Ishikawa (cell line): ENCODE data around the gene MAP3K5.

ENCODE experiments used
- CEBPB ChIP-seq: IDR thresholded peaks from 2 replicates; pipeline ENCODE4 v1.6.1; 2012
- CREB1 ChIP-seq: IDR thresholded peaks from 2 replicates; pipeline ENCODE4 v1.6.1; 2012; ENCODE audit warnings: low read depth
- EGR1 ChIP-seq: IDR thresholded peaks from 2 replicates; pipeline ENCODE4 v1.6.1; 2012
- EP300 ChIP-seq: IDR thresholded peaks from 2 replicates; pipeline ENCODE4 v1.6.1; 2012; ENCODE audit warnings: borderline replicate concordance
- FOXM1 ChIP-seq: IDR thresholded peaks from 2 replicates; pipeline ENCODE4 v1.6.1; 2012; ENCODE audit warnings: low read depth, borderline replicate concordance
- NFIC ChIP-seq: IDR thresholded peaks from 2 replicates; pipeline ENCODE4 v1.6.1; 2012
- RAD21 ChIP-seq: IDR thresholded peaks from 2 replicates; pipeline ENCODE4 v1.6.1; 2012; ENCODE audit warnings: low read depth
- REST ChIP-seq: IDR thresholded peaks from 2 replicates; pipeline ENCODE4 v1.6.1; 2012; ENCODE audit warnings: low read depth, mild to moderate bottlenecking
- TAF1 ChIP-seq: IDR thresholded peaks from 2 replicates; pipeline ENCODE4 v1.6.1; 2012; ENCODE audit warnings: low read depth, mild to moderate bottlenecking
- TCF12 ChIP-seq: IDR thresholded peaks from 2 replicates; pipeline ENCODE4 v1.6.1; 2012; ENCODE audit warnings: low read depth
- TEAD4 ChIP-seq: IDR thresholded peaks from 2 replicates; pipeline ENCODE4 v1.6.1; 2012
- YY1 ChIP-seq: IDR thresholded peaks from 2 replicates; pipeline ENCODE4 v1.6.1; 2012; ENCODE audit warnings: low read depth
- ZBTB7A ChIP-seq: IDR thresholded peaks from 2 replicates; pipeline ENCODE4 v1.6.1; 2012; ENCODE audit warnings: low read depth
- TF ChIP-seq, protein P1 (sequence below): IDR thresholded peaks from 2 replicates; pipeline ENCODE4 v1.6.1; 2012
- TF ChIP-seq, protein P2 (sequence below): IDR thresholded peaks from 2 replicates; pipeline ENCODE4 v1.6.1; 2012

Gene MAP3K5

DNA sequence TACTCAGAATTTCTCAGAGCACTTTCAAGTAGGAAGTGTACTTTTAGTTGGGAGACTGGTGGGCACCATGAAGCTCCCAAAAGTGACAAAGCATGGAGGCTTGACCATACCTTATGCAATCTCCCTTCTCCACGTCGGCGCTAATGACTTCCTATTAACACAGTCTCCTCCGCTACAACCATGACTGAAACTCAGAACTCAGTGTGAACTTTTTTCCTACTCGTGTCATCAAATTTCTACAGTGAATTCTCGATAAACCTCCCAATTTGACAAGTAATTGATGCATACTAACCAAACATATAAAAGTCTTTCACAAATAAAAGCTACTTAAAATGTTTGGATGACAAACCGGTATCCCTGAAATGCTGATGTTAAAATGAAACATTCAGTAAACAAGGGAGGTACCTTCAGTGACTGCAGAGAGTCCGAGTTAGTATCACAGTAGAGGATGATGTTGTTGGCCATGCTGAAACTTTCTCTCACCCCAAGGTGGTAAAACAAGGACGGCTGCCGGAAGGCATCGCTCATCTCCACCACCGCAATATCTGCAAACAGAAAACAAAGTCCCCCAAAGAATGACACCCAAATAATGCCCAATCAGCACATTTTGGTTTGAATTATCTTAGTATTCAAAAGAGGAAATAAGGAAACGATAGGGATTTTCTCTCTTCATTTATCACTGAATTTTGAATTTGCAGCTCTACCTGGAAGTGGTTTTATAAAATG lies 72.1 kb downstream of the MAP3K5 start:
- no peak for TF ChIP-seq TEAD4
- no peak for TF ChIP-seq EP300
- TF ChIP-seq CEBPB: no peak
- TF ChIP-seq EGR1: no peak
- TF ChIP-seq TAF1: no peak
- TF ChIP-seq RAD21: no peak
- no peak for TF ChIP-seq YY1
- TF ChIP-seq TCF12: no peak
- TF ChIP-seq NFIC: no peak
- TF ChIP-seq, protein P1, sequence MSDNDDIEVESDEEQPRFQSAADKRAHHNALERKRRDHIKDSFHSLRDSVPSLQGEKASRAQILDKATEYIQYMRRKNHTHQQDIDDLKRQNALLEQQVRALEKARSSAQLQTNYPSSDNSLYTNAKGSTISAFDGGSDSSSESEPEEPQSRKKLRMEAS: no peak
- no peak for TF ChIP-seq ZBTB7A
- TF ChIP-seq, protein P2, sequence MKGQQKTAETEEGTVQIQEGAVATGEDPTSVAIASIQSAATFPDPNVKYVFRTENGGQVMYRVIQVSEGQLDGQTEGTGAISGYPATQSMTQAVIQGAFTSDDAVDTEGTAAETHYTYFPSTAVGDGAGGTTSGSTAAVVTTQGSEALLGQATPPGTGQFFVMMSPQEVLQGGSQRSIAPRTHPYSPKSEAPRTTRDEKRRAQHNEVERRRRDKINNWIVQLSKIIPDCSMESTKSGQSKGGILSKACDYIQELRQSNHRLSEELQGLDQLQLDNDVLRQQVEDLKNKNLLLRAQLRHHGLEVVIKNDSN: no peak

GRCh38 chr6:136719280-136720044 lies 72.8 kb downstream of the MAP3K5 start:
- TF ChIP-seq CREB1 (no peak), EGR1 (no peak), FOXM1 (no peak), NFIC (no peak), CEBPB (no peak), REST (no peak)
- TF ChIP-seq, protein P2: no peak

GRCh38 chr6:136718476-136718875 lies 73.8 kb downstream of the MAP3K5 start:
- TF ChIP-seq EGR1 (no peak), NFIC (no peak), CREB1 (no peak), TEAD4 (no peak), FOXM1 (no peak), RAD21 (no peak), CEBPB (no peak), EP300 (no peak), YY1 (no peak), TAF1 (no peak), REST (no peak)
- TF ChIP-seq, protein P2: no peak

DNA sequence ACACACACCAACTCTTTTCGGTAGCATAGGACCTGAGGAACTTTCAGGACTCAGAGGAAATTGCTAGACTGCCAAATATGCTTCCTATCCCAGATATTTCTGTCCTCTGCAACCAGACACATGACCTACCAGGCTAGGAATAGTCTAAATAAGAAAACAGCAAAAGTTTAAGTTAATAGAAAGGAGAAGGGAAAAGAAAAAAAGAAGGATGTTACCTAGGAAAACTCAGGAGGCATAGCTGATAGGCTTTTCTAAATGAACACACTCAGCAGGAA lies 74.6 kb downstream of the MAP3K5 start:
- TF ChIP-seq, protein P2: no peak
- TF ChIP-seq CEBPB: no peak

GRCh38 chr6:136716917-136717715 lies 75.2 kb downstream of the MAP3K5 start:
- TF ChIP-seq CREB1: no peak
- TF ChIP-seq RAD21: no peak
- no peak for TF ChIP-seq CEBPB
- no peak for TF ChIP-seq TCF12
- TF ChIP-seq NFIC: no peak
- TF ChIP-seq YY1: no peak
- TF ChIP-seq EP300: no peak
- TF ChIP-seq, protein P2: no peak
- no peak for TF ChIP-seq FOXM1
- no peak for TF ChIP-seq TEAD4
- TF ChIP-seq TAF1: no peak
- TF ChIP-seq EGR1: no peak
- TF ChIP-seq REST: no peak
- TF ChIP-seq, protein P1: no peak
- no peak for TF ChIP-seq ZBTB7A
